Skeletal muscle satellite cell (primary cell): ENCODE results near the gene EMX2.

ENCODE experiments used
- H3K27me3 ChIP-seq: 2 replicates; pipeline ENCODE4 v1.7.0; 2013; ENCODE audit warnings: low read length; ENCODE audit not compliant: control insufficient read depth, insufficient read depth
- H3K36me3 ChIP-seq: 2 replicates; pipeline ENCODE4 v1.7.0; 2013; ENCODE audit warnings: mild to moderate bottlenecking, control low read depth, low read length; ENCODE audit not compliant: insufficient read depth
- H3K4me1 ChIP-seq: 2 replicates; pipeline ENCODE4 v1.7.0; 2013; ENCODE audit warnings: low read length; ENCODE audit not compliant: control insufficient read depth, insufficient read depth
- H3K4me2 ChIP-seq: 2 replicates; pipeline ENCODE4 v1.7.0; 2013; ENCODE audit warnings: mild to moderate bottlenecking, low read length
- H3K4me3 ChIP-seq: 2 replicates; pipeline ENCODE4 v1.7.0; 2013; ENCODE audit warnings: low read length
- H3K9ac ChIP-seq: 2 replicates; pipeline ENCODE4 v1.7.0; 2013; ENCODE audit warnings: mild to moderate bottlenecking, low read depth, low read length, moderate library complexity
- H3K9me3 ChIP-seq: replicated peaks from 2 replicates; pipeline ENCODE4 v1.7.0; 2013; ENCODE audit warnings: mild to moderate bottlenecking, control low read depth, low read length

EMX2 gene

DNA sequence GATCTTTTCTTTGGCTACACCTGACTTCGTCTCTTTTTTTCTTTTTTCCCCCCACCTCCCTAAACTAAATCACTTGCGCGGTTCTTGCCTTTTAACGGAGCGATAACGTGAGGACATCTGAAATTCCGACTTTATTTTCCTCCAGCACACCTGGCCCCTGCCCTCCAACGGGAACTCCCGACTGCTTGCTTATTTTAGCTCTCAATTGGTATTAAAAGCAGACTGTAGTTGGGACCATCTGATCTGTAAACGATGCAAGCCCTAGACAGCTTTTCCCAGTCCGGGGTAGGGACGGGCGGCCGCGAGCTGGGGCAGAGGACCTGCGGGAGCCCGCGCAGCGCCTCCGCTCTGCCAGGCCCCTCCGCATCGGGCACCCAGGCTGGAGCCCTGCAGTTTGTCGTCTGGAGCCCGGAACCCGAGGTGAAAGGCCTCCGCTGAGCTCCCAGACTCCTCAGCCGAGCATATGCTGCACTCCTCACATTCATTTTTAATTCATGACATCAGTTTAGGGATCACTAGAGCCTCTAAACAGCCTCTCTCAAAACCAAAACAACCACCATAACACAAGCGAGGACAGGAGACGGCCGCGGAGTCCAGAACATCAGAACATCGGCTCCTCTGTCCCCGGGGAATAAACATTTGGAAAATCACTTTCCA is 10.0 kb upstream of the EMX2 start:
- Histone ChIP-seq H3K27me3 (peaks cover 82% of the 10 kb centered on the region), H3K4me2 (no peak overlapping the region)

GRCh38 chr10:117533507-117534281 is 8.9 kb upstream of the EMX2 start:
- Histone ChIP-seq H3K4me1 (peaks cover 14% of the 10 kb centered on the region), H3K9ac (no peak overlapping the region), H3K4me3 (no peak overlapping the region), H3K4me2 (no peak overlapping the region), H3K36me3 (no peaks in the 10 kb centered on the region), H3K9me3 (no peaks in the 10 kb centered on the region), H3K27me3 (peaks cover 89% of the 10 kb centered on the region)

More for the DNA sequence above, 10.0 kb upstream of the EMX2 start:
- peaks cover 14% of the 10 kb centered on the region for H3K4me1 ChIP-seq
- H3K4me3 ChIP-seq, result no peak overlapping the region
- H3K36me3 ChIP-seq, result no peaks in the 10 kb centered on the region
- H3K9ac ChIP-seq, result no peak overlapping the region
- H3K9me3 ChIP-seq, result no peaks in the 10 kb centered on the region

- peaks cover 94% of the 10 kb centered on the region for H3K27me3 ChIP-seq
- no peaks in the 10 kb centered on the region for H3K36me3 ChIP-seq
- peaks cover 14% of the 10 kb centered on the region for H3K4me1 ChIP-seq
- peak overlapping the region; percentile 75 for H3K4me2 ChIP-seq
- no peak overlapping the region for H3K9ac ChIP-seq
- no peaks in the 10 kb centered on the region for H3K9me3 ChIP-seq
- peak overlapping the region; percentile 60 for H3K4me3 ChIP-seq
Measured at GRCh38 chr10:117534321-117535297, 7.9 kb upstream of the EMX2 start.

- H3K4me3 ChIP-seq, result peak overlapping the region; percentile 60
- H3K36me3 ChIP-seq, result no peaks in the 10 kb centered on the region
- no peaks in the 10 kb centered on the region for H3K9me3 ChIP-seq
- H3K4me1 ChIP-seq, result peaks cover 14% of the 10 kb centered on the region
- H3K9ac ChIP-seq, result no peak overlapping the region
- peaks cover 98% of the 10 kb centered on the region for H3K27me3 ChIP-seq
- H3K4me2 ChIP-seq, result peak overlapping the region; percentile 75
Measured at GRCh38 chr10:117535298-117536071, 7.1 kb upstream of the EMX2 start.

GRCh38 chr10:117536072-117536865 is 6.3 kb upstream of the EMX2 start:
- Histone ChIP-seq H3K9me3 (no peaks in the 10 kb centered on the region), H3K4me2 (no peak overlapping the region), H3K27me3 (peaks cover 98% of the 10 kb centered on the region), H3K36me3 (no peaks in the 10 kb centered on the region), H3K4me3 (no peak overlapping the region), H3K4me1 (peaks cover 14% of the 10 kb centered on the region), H3K9ac (no peak overlapping the region)

DNA sequence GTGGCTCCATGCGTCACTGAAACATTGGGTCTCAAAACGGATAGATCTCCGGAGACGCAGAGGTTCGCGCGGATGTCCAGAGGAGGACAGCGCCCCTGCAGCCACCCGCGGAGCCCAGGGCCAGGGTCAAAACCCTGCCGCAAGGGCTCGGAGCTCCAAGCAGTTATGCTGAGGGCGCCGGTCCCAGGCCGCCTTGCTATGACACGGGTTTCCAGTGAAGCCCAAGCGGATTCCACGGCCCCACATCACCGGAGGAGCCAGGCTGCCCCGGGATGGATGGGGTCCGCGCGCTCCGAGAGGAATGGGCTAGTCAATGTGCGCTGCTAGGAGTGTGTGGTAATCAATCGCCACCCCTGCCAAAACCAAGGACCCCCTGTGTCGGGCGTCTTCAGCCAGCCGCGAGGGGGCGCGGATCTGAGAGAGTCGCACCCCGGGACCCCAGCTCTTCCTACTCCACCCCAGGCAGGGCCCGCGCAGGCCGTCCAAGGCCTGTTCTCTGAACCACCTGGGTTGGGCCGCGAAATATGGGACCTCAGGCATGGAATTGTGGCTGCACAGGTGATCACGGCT is 5.6 kb upstream of the EMX2 start:
- Histone ChIP-seq H3K4me3 (no peak overlapping the region), H3K27me3 (peaks cover 98% of the 10 kb centered on the region)

DNA sequence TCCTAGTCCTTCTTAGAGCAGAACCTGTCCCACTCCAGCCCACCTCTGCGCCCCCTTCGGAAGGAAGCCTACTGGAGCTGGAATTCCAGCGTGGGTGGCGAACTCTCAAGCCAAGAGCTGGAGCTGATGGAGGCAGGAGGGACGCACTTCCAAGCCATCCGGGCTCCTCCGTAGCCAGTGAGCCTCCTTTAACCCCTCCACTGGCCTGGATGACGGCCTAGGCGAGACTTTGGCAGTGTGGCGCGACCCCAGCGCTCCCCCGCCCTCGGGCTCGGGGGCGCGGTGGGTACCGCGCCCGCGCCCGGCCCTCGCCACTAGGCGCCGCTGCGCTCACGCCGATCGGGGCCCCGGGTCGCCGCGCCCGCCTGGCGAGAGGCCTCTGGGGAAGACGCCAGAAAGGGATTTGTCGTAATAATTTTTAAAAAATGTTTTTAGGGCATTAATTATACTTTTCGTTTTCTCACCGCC is 5.1 kb upstream of the EMX2 start:
- peak overlapping the region; percentile 70 for H3K4me2 ChIP-seq
- H3K27me3 ChIP-seq, result peaks cover 98% of the 10 kb centered on the region
- no peaks in the 10 kb centered on the region for H3K36me3 ChIP-seq
- peaks cover 18% of the 10 kb centered on the region for H3K4me1 ChIP-seq
- H3K4me3 ChIP-seq, result peak overlapping the region; percentile 42
- no peaks in the 10 kb centered on the region for H3K9me3 ChIP-seq
- H3K9ac ChIP-seq, result no peak overlapping the region

More for the DNA sequence above, 5.6 kb upstream of the EMX2 start:
- H3K9me3 ChIP-seq, result no peaks in the 10 kb centered on the region
- no peak overlapping the region for H3K9ac ChIP-seq
- H3K4me2 ChIP-seq, result no peak overlapping the region
- H3K36me3 ChIP-seq, result no peaks in the 10 kb centered on the region
- peaks cover 14% of the 10 kb centered on the region for H3K4me1 ChIP-seq

DNA sequence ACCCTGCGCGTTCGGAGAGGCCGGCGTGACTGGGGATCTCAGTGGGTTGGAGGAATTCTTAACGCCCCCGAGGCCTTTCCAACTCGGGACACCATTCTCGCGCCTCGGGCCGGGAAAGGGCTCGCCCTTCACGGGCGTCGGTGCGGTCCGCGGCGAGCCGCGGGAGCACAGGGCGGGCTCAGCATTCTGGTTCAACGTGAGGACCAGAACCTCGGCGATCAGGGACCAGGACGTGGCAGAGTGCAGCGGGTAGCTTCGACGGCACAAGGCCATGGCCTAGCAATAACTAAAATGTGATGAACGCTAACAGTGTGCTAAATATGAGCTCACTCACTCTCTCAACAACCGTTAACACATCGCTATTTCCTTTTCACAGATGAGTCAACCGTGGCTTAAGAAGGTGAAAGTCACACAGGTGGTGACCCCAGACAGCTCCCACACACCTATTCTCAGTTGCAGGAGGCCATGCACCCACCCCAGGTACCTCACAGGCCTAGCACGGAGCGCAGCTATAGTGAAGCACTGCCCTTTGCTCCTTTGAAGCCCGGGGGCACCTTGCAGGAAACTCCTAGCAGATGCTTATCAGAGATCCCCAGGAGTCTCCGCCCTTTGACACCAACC is 4.5 kb upstream of the EMX2 start:
- H3K4me1 ChIP-seq, result peaks cover 19% of the 10 kb centered on the region
- peaks cover 95% of the 10 kb centered on the region for H3K27me3 ChIP-seq
- no peaks in the 10 kb centered on the region for H3K9me3 ChIP-seq
- no peaks in the 10 kb centered on the region for H3K36me3 ChIP-seq
- H3K4me2 ChIP-seq, result peak overlapping the region; percentile 70
- H3K9ac ChIP-seq, result no peak overlapping the region
- peak overlapping the region; percentile 42 for H3K4me3 ChIP-seq

DNA sequence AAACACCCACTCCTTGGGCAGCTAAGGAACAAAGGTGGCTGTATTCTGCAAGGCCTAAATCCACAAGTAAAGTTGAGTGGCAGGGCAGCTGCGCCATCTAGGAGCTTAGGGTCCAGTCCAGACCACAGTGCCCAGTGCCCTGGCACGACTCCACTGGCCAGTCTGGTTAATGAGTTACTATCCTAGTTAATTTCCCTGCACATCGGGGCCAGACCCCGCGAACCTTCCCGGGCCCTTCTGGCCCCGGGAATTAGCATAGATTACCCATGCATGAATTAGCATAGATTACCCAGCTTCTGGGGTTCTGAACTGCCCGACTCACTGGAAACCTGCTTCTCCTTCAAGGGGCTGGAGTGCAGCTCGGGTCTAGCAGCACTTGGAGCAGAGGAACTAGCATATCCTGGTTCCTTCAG is 3.2 kb upstream of the EMX2 start:
- Histone ChIP-seq H3K4me1 (peaks cover 30% of the 10 kb centered on the region), H3K9ac (no peak overlapping the region), H3K27me3 (peaks cover 95% of the 10 kb centered on the region), H3K9me3 (no peaks in the 10 kb centered on the region), H3K4me2 (no peak overlapping the region), H3K4me3 (no peak overlapping the region), H3K36me3 (no peaks in the 10 kb centered on the region)
